NCI-H1105 treated with DMSO at 0.1 percent for 48 hours (cell line): Measurements from ENCODE around the gene CMIP.

Source experiments
- DNase-seq: peaks from one replicate; lab custom pipeline; 2025; lab: John Stamatoyannopoulos, UW

Gene CMIP

DNA sequence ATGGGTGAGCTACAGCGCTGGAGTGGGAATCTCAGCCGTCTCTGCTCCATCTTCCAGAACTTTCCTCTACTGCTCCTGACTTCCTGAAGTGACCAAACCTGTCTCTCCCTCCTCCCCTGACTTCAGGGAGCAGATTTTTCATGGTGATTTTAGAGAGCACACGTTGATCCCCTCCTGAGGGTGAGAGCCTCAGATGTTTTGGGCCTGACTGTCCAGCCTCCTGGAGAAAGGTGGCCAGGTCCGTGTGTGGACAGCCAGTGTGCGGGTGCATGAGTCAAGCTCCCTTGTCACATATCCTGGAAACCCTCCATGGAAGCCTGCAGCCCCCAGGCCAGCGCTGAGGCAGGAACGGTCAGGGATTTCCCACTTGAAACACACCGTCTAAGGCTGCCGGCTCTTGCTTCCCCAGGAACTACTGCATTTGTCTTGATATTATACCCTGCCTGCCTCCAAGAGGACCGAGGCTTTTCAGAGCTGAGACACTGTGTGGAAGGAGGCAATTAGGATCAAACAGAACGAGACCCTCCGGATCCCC is 143.1 kb downstream of the CMIP start:
- DNase-seq: no peak

DNA sequence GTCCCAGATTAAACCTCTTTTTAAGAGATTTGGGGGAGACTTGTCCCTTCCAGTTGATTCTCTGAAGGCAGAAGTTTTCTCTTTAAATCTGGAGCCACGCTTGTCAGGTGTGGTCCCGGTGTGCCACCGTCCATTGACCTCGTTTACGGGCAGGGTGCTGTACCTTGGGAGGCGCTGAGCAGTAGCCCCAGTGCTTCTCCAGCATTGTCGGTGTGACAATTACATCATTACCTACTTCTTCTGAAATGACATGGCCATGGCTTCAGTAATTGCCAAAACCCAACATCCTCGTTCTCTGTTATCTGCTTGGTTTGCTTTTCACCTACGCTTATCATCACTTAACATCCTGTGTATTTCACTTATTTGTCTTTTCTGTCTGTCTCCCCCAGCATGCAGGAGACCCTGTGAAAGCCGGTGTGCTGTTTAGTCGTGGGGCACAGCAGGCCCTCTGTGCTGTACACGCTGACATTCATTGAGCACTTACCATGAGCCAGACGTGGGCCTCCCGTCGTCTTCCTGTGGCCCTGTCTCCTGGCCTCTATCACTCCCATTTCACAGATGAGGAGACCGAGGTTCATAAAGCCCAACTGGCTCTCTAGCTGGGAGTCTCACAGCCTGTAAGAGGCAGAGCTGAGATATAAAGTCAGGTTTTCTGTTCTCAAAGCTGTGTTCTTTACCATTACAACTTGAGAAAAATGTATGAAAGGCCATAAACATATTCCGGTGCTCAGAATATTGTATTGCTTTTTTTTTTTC is 143.9 kb downstream of the CMIP start:
- DNase-seq: no peak

DNA sequence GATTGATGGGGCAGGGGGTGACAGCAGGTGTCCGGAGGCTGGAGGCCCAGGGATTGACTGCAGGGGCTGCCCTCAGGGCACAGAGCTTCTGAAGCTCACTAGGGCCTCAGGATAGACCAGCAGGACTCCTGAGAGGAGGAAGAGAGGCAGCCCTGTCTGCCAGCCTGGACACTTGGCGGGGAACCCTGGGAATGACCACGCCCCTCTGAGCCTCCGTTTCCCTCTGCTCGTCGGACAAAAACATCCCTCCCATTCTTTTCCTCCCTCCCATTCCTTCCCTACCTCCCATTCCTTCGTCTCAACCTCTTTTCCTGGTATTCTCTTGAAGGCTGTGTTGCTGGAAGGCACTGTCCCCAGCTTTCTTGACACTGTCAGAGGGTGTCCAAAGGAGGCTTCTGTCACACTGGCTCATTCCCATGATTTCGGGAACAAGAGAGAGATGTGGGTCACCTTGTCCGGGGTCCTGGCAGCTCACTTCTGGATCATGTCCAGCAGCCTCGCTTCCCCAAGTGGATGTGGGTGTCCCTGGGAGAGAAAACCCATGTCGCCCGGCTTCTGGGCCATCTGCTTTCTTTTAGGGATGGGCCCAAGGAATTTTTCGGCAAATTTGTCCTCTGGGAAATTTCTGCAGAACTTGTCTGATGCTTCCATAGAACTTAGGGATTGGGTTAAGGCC is 145.5 kb downstream of the CMIP start:
- DNase-seq: no peak

DNA sequence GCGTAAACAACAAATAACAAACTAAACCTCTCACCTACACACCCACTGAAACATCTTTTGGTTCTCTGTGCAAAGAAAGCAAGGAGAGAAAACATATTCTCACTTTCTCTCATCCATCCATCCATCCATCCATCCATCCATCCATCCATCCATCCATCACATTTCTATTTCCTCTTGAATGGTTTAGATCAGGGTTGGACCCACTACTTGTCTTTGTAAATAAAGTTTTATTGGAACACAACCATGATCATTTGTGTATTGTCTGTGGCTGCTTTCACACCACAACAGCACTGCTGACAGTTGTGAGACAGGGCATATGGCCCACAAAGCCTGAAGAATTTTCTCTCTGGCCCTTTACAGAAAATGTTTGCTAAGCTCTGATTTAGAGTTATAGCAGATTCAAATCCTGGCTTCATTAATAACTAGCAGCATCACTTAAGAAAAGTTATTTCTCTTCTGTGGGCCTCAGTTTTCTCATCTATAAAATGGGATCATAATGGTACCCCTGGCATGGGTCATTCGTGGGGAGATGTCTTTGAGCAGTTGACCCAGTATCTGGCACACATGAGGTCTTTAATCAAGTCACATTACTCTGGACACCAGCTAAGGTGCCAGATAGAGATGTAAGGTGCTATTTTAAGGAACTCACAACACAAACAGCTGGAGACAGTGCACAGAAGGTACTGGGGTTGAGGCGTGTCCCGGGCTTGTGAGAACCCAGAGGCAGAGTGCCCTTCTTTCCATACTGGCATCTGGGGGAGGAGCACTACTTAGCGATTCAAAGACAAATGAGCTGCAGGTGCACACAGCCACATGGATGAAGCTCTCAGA is 146.3 kb downstream of the CMIP start:
- DNase-seq: peak; percentile 36

DNA sequence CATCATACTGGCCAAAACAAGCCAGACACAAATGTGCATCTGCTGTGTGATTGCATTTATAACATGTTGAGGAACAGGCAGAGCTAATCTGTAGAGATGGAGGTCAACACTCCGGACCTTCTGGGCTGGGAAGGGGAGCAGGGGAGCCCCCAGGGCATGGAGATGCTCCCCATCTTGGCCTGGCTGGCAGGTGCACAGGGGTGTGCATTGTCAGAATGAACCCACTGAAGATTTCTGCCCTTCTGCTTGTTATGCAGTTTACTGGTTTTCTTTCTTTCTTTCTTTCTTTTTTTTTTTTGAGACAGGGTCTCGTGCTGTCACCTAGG is 146.9 kb downstream of the CMIP start:
- no peak for DNase-seq

DNA sequence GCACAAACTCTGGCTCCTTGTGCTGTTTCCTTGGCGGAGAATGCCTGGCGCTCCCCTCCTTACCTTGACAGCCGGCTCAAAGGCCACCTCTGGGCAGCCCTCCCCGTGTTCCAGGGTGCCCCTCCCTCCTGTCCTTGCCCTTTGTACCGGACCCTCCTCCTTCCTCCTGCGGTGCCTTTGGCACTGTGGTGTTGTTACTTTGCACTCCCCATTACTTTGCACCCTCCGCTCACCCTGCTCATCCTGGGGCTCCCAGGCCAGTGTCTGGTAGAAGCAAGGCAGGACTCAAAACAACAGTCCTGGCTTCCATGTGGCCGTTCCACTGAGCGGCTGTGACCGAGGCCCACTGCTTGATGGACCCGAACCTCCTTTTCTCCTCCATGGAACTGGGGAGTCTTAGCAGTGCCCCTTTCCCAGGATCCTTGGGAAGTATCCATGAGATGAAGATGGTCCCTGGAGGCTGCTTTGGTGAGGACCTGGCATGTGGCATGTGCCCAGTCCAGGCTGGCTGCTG is 147.8 kb downstream of the CMIP start:
- no peak for DNase-seq

DNA sequence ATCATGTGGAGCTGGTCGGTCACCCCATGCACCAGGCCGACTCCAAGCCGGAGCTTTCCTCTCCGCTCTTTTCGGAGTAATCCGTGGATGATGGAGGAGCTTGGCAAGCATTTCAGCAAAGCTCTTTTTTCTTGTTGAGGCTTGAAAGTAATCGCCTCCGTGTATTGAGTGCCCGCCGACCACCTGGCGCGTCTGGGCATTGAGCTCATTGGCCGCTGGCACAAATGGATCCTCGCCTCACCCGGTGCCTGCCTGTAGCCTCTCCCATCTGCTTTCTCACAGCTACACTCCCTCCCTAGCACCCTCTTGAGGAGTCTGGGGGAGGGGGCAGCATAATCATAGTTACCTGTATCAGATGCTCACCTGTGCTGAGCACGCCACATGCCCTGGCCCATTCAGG is 148.9 kb downstream of the CMIP start:
- DNase-seq: peak; percentile 96

DNA sequence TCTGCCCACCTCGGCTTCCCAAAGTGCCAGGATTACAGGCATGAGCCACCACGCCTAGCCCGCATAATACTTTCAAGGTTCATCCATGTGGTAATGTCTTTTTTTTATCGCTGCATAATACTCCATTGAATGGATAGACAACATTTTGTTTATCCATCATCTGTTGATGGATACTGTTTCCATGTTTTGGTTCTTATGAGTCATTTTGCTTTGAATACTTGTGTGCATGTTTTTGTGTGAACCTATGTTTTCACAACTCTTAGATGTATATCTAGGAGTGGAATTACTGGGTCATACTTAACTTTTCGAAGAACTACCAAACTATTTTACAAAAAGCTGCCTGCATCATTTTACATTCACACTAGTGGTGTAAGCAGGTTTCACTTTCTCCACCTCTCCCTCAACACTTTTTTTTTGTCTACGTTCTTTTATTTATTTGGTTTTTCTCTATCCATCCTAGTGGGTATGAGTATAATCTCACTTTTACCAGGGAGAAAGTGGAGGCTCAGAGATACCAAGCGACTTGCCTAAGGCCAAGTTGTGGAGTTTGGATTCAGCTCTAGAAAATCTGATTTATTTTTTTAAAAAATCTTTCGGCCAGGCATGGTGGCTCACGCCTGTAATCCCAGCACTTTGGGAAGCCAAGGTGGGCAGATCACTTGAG is 151.2 kb downstream of the CMIP start:
- DNase-seq: no peak

DNA sequence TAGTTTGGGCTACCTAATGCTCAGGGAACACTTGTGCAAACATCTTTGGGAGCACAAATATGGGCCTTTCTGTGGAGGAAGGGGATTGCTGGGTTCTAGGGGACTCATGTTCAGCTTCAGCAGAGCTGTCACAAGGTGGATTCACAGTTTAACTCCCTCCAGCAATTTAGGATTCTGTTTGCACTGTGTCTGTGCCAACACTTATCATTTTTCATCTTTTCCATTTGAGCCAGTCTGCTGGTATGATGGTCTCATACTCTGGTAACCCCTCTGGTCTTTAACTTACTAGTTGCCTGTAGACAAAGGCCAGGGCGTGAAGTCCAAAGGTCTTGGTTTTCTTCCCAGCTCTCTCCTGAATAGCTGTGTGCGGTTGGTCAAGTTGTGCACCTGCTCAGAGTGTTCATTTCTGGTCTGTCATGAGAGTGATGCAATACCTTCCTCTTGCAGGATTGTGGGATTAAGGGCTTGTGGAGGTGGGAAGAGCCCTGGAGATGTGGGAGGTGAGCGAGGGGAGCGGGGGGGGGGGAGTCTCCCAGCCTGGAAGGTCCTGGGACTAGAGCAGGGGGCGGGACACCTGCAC is 152.6 kb downstream of the CMIP start:
- no peak for DNase-seq

DNA sequence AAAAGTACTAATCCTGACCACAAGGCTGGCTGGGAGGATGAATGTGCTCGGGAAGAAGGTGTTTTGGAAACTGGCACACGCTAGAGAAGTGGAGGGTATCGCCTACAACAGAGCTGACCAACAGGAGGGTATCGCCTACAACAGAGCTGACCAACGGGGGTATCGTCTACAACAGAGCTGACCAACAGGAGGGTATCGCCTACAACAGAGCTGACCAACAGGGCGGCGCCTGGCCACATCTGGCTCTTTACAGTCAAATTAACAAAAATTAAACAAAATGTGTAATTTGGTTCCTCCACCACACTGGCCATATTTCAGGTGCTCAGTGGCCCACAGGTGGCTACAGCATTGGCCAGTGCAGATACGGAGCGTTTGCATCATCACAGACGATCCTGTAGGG is 153.5 kb downstream of the CMIP start:
- DNase-seq: no peak

DNA sequence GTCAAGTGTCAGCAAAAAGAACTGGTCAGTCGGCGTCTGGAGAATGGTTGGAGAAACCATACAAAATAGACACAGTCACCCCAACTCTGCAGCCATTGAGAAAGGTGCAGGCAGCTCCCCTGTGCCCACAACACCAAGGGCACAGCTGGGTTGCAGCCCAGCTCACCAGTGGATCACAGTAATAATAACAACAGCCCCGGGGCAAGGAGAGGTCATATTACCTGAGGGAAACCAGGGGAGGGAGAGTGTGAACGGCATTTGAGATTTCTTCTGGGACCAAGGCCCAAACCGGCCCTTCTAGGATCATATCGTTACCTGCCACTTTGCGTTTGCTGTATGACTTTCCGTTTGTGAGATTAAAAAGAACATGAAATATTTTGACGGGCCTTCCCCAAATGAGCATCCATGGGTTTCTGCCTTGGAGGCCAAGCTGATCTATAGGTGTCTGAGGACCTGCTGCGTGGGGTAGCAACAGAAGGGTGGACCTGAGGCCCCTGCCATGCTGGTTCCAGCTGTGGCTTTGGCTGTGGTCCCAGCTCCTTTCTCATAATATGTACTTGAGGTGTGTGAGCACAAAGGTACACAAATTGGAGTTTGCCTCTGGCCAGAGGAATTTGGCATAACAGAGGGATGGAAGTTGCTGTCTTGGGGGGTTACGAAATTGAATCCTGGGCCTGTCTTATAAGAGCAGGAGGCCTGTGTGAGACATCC is 154.6 kb downstream of the CMIP start:
- DNase-seq: peak; percentile 62

DNA sequence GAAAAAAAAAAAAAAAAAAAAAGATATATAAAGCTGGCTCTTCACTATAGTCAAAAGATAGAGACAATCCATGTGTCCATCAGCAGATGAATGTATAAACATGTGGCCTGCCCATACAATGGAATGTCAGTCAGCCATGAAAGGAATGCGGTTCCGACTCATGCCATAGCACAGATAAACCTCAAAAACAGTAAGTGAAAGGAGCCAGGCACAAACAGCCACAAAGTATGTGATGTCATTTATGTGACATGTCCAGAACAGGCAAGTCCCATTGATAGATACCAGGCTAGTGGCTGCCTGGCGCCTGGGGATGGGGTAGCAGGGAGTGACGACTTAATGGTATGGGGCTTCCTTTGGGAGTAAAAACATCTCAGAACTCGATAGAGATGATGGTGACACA is 155.7 kb downstream of the CMIP start:
- DNase-seq: no peak

DNA sequence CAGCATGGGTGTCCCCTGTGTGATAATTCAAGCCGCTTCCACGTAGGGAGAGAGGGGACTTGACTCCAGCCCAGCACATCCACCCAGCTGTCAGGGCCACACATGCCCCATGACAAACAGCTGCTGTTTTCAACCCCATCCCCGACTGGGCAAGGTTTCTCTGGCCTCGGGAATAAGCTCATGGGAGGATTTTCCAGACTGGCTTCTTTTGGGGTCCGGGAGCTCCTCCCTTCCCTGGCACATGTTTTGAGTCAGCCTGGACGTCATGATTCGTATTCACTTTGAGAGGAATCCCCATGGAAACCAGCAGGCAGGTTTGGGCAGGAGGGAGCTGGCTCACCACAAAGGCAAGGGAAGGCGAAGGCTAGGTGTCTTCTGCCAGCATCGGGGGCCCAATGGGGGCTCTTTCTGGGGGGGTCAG is 156.4 kb downstream of the CMIP start:
- peak; percentile 78 for DNase-seq

DNA sequence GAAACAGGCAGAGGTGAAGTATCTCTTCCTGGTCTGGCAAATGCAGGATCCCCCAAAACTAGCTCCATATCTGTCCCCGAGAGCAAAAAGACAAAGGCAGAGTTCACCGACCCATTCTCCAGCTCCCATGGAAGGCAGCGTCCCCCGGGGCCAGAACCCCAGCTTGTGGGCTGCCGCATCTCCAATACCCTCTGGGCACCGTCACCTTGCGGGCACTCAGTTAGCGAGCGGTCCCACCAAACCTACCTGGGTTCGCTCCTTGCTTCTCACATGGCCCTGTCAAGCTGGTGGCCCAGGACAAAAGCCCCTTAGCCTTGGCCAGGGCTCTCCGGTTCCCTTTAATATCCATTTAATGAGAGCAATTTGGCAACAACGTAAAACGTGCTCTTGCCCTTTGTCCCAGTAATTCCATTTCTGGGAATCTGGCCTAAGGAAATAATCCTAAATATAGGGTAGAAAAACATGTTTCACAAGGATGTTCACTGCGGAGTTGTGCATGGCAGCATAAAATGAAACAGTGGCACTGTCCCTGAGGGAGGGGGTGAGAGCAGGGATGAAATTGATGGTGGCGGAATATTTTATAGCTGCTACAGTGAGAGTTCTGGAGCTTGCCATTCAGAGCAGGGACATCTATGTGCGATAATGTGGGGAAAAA is 157.1 kb downstream of the CMIP start:
- DNase-seq: peak; percentile 66

DNA sequence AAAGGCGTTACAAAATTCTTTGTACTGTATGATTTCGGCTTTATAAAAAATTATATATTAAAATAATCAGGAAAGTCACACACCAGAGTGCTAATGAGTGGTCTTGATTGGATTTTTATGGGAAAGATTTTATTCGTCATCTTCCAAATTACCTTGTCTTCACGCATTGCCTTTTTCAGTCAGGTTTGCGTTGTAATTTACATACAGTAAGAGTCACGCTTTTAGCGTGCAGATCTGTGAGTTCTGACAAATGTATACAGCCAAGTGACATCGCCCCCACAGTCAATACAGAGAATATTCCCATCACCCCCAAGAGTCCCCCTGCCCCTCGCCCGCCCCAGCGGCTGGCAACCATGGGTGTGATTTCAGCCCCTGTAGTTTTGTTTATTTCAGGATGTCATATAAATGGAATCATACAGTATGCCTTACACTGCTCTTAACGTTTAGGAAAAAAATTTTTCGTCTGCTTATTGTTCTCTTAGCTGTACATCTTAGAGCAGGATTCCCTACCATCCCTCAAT is 157.7 kb downstream of the CMIP start:
- no peak for DNase-seq

DNA sequence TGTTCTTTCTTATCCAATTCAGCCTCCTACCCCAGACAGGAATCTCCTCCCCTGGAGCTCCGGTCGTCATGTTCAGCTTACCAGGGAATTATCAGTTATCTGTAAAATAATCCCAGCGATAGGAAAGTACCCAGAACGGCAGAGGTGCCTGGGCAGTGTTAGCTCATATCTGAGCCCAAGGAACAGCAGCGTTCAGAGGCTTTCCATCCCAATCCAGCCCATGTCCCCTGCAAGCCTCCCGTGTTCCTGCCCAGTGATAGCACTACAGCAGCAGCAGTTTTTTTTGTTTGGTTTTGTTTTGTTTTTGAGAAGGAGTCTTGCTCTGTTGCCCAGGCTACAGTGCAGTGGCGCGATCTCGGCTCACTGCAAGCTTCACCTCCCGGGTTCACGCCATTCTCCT is 158.2 kb downstream of the CMIP start:
- no peak for DNase-seq

DNA sequence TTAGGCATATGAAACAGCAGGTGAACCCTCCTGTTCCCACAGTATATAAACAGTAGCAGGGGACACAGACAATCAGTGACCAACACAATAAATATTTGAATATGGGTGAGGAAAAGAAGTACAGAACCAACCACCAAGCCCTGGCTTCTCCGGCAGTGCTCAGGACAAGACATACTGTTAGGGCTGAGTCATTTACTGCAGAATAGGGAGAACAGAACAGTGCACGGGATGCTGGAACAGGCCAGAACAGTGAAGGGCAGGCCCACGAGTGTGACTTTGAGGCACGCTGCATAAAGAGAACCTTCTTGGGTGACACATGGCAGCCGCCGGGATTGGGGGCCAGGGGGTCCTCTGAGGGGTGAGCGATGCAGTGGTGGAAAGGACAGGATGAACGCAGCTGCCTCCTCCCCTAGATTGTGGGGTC is 160.4 kb downstream of the CMIP start:
- no peak for DNase-seq

DNA sequence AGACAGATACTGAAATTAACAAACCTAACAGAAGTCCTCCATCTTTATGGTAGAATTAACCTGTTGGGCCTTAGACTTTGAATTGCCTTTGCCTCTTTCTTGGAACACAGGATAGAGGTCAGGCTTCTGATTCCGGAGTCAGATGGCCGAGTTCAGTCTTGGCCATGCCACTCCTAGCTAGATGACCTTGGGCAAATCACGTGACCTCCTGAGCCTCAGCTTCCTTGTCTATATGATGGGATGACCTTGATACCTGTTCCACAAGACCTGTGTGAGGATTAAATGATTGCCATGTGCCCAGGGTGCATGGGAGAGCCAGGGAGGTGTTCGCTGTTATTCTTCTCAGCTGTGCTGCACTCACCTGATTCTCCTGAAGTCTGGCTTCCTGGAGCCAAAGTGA is 161.4 kb downstream of the CMIP start:
- no peak for DNase-seq

DNA sequence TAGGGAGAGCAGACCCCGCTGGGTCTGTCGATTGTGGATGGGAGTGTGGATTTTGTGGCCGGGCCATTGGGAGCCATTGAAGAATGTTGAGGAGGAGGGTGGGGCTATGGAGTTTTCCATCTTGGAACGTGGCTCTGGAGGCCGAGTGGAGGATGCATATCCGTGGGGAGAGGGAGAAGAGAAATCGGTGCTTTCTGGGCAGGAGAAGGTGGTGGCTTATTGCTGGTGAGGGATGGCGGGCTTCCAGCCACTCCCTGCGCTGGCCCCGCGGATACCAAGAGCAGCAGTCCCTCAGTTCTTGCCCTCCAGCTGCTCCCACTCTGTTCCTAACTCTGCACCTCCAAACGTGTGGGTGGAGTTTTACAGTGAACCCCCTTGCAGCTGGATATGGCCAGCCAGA is 162.4 kb downstream of the CMIP start:
- DNase-seq: no peak
